Activated naive CD4-positive, alpha-beta T cell (primary cell): ENCODE data around the gene GPR157.
"Not testable (repeated sequence)": the region's sequence is repeated elsewhere in the genome, so short reads cannot be mapped to it uniquely, and the experiment has no call there.

Source experiments
- DNase-seq, 4 experiments: peaks; one replicate each; lab custom pipeline; 2025; lab: John Stamatoyannopoulos, UW

Gene GPR157

DNA sequence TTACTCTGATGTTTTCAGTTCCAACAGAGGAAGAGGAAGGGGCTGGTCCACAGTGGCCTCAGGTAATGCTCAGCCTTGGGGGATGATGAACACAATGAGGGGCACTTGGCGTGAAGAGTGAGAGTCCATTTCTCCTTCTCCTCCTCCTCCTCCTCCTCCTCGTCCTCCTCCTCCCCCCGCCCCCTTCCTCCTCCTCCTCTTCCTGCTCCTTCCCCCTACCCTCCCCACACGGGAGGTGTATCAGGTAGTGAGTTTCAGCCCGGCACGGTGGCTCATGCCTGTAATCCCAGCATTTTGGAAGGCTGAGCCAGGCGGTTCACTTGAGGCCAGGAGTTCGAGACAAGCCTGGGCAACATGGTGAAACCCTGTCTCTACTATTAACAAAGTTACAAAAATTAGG lies 17.3 kb upstream of the GPR157 start:
- no peak for DNase-seq

DNA sequence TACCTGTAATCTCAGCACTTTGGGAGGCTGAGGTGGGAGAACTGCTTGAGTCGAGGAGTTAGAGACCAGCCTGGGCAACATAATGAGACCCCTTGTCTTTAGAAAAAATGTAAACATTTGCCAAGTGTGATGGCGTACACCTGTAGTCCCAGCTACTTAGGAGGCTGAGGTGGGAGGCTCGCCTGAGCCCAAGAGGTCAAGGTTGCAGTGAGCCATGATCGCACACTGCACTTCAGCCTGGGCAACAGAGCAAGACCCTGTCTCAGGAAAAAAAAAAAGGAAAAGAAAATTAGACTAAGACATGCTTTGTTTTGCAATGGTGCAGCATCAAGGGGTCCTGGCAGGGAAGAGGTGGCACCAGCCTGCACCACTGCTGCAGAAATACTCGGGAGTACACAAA lies 16.8 kb upstream of the GPR157 start:
- DNase-seq = no peak

DNA sequence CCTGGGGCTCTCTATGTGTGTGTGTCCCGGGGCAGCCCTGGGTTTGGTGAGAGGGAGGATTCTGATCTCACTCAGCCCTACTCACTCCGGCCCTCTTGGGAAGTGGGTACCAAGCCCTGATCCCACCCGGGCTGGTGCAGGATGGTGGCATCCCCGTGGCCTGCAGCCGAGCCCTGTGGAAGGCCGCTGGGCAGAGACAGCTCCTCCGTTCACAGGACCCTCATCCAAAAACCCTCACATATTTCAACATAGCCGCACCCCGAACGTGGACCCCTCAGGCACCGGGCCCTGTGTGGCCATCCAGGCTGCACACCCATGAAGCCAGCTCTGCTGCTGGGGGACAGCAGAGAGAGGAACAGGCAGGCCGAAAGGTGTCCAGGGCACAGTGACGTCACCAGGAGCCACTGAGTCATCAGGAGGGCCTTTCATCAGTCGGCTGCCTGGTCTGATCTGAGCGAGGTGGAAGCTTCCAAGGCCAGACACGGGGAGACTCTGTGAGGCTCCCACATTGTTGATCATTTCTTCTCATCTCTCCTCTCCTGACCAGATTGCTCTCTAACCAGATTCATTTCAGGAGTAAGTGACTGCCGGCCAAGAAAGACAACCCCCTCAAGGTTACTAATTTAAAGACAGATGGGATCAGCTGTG lies 16.2 kb upstream of the GPR157 start:
- DNase-seq = no peak

DNA sequence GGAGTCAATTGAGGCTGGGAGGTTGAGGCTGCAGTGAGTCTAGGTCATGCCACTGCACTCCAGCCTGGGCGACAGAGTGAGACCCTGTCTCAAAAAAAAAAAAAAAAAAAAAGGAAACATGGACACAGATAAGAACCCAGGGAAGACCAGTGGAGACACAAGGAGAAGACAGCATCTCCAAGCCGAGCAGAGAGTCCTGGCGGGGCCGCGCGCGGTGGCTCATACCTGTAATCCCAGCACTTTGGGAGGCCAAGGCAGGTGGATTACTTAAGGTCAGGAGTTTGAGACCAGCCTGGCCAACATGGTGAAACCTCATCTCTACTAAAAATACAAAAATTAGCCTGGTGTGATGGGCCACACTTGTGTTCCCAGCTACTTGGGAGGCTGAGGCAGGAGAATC lies 15.6 kb upstream of the GPR157 start:
- not testable (repeated sequence) for DNase-seq

DNA sequence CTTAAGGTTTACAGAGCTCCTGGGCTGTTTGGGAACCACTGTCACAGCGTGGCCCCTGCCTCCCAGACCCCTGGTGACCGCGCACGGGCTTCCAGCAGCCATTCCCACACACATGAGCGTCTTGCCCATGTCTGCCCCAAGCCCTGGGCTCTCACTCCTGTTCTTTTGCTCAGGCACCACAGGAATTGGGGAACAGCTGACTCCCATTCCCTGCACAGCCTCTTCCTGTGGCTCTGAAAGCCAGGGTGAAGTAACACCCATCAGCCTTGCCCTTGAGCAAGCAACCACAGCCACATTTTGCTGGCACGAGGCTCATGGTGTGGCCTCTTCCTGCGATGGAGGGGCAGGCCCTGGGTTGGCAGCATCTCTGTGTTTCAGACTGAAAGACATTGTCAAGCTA lies 14.3 kb upstream of the GPR157 start:
- DNase-seq = no peak

DNA sequence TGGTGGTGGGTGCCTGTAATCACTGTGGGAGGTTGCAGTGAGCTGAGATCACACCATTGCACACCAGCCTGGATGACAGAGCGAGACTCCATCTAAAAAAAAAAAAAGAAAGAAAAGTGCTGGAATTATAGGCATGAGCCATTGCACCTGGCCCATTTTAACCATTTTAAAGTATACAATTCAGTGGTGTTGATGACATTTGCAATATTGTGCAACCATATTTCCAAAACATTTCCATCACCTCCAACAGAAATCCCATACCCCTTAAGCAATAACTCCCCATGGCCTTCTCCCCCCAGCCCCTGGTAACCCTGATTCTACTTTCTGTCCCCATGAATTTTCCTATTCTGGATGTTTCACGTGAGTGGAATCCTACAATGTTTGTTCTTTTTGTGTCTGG lies 11.0 kb upstream of the GPR157 start:
- DNase-seq = no peak

DNA sequence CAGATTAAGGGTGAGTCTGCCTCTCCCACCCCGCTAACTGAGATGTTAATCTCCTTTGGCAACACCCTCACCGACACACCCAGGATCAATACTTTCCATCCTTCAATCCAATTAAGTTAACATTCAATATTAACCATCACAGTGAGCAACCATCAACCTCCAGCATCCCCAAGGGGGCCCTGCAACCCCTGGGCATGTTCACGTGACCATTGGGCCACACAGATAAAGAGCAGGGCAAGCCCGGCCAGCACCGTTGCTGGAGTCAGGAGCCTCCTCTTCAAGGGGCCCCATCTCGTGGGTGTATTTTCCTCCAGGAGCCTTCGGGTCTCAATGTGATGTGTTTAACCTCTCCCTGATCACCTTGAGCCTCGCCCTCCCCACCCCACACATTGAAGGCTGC lies 8.0 kb upstream of the GPR157 start:
- no peak for DNase-seq

DNA sequence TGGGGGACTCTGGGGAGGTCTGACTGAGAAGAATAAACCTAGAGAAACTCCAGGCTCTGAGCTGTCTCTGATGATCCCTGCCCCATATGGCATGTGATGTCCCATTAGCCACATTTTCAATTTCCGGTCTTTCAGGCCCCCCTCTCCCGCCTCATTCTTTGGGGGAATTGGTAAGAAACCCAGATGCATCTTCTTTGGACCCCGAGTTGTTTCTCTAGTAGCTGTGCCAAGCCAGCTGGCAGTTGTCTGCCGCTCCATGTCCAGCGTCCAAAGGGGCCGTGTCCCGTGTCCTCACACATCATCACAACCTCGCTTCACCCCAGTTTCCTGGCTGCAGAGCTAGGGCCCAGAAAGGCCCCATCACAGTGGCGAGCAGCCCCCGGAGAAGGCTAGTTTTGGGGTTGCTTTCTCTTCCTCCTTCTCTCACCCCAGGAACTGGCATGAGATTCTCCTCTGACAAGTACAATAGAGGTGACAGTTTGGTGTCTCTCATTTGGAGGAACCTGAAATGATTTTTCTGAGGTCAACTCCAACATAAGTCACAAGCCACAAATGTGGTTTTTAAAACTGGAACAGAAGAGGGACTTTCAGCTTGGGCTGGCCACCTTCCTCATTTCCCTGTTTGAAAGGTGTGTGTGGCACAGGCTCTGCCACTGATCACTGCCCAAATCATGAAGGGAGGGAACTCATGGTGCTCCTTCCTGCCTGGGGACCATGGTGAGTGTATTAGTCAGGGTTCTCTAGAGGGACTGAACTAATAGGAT lies 6.4 kb upstream of the GPR157 start:
- DNase-seq = no peak

DNA sequence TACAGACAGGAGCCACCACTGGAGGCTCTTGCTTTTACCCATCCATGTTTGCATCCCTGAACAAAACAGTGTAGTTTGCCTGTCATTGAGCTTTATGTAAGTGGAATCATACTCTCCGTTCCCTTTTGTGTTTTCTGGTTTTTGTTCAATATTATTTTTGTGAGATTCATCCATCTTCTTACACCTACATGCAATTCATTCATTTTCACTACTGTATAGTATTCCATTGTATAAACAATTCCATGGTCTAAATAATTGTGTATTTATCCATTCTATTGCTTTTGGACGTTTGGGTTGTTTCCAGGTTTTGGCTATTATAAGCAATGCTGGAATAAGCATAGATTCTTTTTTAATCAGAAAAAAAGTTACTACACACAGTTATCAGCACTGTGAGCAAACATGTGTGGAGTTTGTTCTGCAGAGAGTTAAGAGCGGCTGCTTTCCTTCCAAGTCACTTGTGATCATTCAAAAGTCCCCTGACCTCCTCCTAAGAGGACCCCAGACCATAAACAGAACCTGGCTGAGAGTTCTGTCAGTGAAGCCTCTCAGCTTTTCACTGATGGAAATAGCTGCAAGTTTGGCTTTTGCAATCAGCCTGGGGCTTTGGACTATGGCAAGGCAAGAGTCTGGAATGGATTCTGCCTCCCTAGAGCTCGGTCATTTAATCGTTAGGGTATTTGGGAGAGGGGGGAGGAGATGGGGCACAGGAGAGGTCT lies 5.1 kb upstream of the GPR157 start:
- no peak for DNase-seq

DNA sequence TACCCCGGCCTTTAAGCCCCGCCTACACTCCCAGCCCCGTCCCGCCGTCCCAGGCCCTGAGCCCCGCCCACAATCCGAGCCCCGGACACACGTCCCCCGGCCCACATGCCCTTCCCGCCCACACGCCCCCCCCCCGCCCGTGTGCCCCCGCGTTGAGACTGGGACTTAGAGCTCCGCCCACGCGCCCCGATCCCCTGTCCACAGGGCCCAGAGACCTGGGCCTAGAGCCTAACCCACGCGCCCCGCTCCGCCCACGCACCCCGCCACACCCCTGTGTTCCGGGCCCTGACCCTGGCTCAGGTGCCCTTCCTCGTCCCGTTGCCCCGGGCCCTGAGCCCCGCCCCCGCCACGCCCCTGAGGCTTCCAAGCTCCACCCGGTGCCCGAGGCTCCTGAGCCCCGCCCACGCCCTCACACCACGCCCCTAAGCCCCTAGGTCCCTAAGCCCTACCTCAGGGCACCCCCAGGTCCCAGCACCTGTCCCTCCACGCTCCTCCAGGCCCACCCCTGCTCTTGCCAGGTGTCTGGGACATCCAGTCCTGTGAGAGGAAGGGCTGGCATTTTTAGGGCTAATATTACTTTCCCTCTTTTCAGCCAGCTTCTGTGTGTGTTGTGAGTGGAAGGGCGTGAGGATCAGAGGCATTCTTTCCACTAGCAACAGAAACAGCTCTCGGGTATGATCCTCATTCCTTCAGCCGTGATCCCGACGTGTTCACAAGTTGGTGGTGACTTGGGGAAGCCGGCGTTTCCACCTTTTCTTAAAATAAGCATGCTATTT lies 552 bp upstream of the GPR157 start:
- DNase-seq = peak; percentile 40 to 86 (median 60)

DNA sequence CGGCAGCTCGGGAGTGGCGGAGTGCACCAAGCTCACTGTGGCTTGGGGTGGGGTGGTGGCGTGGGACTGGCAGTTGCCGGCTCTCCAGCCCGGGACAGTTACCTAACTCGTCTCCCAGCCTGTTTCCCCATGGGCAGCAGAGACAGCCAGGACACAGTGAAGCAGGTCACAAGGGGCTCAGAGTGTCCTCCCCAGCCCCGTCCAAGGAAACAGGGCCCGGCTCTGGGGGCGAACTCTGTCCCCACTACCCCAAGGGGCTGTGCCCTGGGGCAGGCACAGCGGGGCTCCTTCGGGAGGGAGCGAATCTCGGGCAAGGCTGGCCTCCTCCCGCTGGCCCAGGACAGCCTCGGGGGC lies 759 bp downstream of the GPR157 start:
- no peak for DNase-seq

DNA sequence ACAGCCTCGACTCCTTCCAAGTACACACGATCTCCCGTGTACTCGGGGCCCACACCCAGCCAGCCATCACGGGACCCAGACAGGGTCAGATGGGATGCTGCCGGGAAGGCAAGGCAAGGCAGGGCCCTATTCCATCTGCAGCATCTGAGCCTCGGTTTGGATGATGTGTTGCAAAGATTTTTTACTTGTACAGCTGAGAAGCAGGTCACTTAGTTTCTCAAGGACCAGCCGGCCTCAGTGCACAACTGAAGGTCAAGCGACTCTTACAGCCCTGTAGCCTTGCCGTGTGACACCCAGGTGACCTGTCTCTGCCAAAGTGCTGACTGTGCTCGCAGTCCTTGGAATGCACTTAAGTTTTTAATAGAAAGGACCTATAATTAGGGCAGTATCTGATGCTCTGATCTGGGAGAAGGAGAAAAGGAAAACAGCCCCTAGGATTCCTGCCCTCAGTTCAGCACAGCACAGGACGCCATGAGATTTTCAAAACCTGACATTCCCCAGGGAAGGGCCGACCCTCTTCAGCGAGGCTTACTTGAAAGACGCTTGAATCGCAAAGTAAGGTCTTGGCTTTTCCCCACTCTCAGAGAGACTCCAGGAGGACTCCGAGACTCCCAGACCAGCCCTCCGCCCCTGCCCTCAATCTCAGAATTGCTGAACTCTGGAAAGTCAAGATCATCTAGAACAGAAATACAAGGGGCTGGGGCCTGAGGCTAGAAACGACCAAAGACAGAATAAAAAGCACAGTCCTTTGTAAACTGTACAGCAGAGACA lies 1.3 kb downstream of the GPR157 start:
- DNase-seq = no peak

DNA sequence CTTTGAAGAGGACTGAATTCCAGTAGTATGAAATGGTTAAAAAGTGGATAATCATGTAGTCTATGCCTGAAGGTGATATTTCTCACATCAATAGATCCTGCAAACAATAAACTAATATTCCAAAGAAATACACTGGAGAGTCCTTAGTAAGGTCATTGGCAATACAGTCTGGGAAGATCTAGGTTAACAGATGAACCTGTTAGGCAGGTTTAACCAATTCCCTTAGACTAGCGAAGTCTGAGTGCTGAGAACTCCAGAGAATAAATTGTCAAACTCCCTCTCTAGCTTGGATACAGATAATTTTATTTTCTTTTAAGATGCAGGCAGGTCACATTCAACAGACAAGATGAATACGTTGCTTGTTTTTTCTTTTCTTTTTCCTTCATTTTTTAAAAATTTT lies 2.4 kb downstream of the GPR157 start:
- no peak for DNase-seq

DNA sequence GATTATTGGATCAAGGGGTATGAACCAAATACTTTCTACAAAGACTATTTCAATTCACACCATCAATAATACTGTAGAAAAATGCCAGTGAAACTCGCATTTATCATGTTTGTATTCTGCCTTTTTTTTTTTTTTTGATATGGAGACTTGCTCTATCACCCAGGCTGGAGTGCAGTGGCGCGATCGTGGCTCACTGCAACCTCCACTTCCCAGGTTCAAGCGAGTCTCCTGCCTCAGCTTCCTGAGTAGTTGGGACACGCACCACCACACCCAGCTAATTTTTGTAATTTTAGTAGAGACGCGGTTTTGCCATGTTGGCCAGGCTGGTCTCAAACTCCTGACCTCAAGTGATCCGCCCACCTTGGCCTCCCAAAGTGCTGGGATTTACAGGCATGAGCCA lies 3.1 kb downstream of the GPR157 start:
- DNase-seq = not testable (repeated sequence)

DNA sequence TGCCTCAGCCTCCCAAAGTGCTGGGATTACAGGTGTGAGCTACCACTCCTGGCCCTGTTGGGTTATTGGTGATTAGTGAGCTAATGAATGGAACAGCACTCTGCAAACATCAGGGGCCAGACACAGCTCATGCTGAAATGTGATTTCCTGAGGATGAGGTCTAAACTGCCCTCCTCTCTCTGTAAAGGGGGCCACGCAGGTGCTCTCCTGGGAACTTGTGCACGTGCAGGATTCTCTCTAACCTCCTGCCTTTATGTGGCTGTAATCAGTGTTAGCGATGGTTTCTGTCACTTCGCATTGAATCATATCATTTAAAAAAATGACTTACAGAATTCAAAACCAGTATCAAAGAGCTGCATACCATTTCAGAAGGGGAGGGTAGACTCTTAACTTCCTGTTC lies 3.6 kb downstream of the GPR157 start:
- DNase-seq = no peak

DNA sequence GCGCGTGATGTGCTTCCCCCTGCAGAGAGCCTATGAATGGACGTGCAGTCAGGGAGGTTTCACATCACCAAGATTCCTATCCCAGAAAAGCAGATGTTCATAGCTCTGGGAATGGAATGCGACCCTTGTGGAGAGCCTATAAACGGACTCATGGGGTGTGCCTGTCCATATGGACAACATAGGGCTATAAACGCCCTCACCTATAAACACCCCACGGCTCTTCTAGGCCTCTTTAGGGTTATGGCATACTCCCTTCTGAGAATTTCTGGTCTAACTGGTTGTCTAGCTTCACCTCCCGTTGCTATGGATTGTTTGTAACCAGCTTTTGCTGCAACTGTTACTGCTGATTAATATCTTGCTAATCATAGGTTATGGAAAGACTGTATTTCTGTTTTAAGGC lies 4.5 kb downstream of the GPR157 start:
- DNase-seq = not testable (repeated sequence)

DNA sequence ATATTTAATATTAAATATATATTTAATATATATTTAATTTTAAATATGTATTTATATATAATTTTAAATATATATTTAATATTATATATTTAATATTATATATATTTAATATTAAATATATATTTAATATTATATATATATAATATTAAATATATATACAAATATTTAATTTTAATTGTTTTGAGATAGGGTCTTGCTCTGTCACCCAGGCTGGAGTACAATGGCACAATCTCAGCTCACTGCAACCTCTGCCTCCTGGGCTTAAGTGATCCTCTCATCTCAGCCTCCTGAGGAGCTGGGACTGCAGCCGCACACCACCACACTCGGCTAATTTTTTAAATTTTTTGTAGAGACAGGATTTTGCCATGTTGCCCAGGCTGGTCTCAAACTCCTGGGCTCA lies 5.2 kb downstream of the GPR157 start:
- DNase-seq = not testable (repeated sequence)

DNA sequence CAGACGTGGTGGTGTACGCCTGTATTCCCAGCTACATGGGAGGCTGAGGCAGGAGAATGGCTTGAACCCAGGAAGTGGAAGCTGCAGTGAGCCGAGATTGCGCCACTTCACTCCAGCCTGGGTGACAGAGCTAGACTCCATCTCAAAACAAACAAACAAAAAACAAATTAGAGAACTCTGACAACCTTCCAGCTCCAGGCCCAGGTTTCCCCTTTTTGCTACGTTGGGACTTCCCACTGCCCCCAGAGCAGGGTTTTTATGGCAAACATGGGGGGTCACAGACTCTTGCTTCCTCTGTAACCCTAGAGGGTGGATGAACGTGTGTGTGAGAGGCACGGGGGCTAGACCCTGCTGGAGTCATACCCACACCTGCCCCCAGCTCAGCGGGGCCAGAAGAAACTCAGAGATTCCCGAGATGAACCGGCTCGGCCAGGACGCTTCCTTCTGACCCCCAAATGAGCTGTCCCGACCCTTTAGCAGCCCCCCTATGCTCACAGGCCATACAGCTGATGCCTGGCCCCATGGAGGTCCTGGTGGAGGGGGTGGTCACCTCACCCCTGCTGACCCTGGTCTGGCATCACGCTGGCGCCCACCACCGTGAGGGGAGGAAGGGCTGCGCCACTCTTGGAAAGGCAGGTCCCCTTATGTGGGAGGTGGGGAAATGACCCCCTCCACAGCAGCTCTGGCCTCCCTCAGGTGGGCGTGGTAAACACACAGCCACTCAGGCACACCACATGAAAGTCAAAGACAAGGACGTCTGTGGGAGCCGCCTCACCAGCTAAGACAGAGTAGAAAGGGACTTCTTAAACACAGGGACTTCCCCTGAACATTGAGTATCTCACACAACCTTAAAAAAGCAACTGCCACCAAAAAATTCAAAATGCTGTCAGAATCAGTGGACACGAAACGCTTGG lies 7.1 kb downstream of the GPR157 start:
- peak in 2 of 4 experiments; percentile 10 to 13 for DNase-seq

DNA sequence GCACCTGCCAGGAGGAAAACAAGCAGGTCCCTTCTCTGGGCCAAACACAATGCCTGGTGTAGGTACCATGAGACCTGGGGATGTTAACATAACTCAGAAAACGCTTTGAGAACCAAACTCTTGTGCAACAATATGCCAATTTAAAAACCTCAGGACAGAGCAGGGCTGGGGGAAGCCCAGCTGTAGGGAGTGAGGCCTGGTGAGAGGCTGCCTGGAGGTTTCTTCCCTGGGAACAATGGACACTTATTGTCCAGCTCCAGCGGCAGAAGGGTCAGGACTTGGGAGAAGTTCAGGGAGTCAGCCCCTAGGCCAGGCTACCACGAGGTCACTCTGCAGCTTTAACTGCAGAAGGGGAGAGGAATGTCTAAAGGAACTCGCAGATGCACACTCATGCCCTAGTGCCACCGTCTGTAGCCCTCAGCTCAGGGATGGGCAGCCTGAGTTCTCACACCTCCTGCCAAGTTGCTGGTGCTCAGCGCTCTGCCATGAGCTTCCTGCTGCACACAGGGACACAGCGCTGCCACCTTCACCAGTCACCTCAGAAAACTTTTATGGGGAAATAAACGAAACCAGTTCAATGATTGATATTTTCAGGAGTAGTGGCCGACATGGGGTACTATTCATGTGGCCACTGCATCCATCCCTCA lies 8.5 kb downstream of the GPR157 start:
- DNase-seq = no peak

DNA sequence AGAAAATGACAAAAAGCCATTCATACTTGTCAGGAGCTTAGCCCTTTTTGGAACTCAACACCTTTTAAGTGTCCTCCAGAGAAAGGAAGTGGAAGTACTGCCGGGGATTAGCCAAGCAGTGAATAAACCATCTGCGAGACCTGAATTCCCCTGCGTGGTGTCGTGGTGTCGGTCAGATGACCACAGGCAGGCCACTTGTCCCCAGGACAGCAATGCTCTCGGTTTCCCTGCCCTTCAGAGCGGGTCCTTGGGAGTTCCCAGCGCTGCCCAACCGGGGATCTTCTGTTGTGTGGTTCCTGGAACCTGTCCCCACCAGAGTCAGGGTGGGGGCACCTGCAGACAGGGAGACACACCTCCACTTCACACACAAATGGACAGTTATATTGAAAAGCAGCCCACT lies 9.2 kb downstream of the GPR157 start:
- no peak for DNase-seq
